Glomerular endothelial cell (primary cell): Measurements from ENCODE around the gene ECHS1. TPM values are rescaled to one million over a fixed set of nuclear protein-coding genes. Genes with fewer than 3 reads are reported as not detected.
A peak's percentile ranks its signal among the peaks of the same experiment; 100 is the strongest.

Source experiments
- DNase-seq: peaks from one replicate; pipeline ENCODE4 v3.0.0-alpha.2; 2011; ENCODE audit warnings: low read depth, low spot score; ENCODE audit errors: extremely low read depth
- total RNA-seq: library from RNA; depleted of rRNA; stranded (reverse); fragments of >200 nt; gene quantifications from 2 replicates; pipeline ENCODE4 v1.2.3, GENCODE V29; 2015

The ECHS1 gene
- total RNA-seq, 1 donor from 2014 or later, result 105 TPM

DNA sequence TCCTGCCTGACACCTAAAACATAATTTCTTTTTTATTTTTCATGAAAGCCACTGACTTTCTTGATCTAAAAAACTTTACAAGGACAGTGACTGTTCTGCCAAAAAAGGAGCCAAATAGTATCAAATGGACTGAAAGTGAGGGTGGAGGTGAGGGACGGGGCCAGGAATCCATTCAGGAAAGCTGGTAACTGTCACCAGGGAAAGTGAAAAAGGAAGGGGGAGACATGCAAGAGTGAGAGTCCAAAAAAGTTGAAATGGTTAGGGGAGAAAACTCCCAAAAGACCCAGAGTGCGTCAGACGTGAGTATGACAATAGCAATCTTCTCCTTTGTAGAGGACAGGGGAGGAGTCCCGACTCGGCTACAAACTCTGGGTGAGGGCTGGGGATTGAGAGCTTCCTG lies 28.9 kb downstream of the ECHS1 start:
- no peak for DNase-seq

DNA sequence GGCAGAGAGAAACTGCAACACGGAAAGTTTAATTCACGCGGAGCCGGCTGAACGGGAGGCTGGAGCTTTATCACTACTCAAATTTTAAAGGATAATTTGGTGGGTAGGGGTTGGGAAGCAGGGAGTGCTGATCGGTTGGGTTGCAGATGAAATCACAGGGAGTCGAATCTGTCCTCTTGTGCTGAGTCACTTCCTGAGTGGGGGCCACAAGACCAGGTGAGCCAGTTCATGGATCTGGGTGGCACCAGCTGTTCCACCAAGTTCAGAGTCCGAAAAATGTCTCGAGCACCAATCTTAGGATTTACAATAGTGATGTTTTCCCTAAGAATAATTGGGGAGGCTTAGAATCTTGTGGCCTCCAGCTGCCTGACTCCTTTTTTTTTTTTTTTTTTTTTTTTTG lies 29.6 kb downstream of the ECHS1 start:
- DNase-seq, result no peak

DNA sequence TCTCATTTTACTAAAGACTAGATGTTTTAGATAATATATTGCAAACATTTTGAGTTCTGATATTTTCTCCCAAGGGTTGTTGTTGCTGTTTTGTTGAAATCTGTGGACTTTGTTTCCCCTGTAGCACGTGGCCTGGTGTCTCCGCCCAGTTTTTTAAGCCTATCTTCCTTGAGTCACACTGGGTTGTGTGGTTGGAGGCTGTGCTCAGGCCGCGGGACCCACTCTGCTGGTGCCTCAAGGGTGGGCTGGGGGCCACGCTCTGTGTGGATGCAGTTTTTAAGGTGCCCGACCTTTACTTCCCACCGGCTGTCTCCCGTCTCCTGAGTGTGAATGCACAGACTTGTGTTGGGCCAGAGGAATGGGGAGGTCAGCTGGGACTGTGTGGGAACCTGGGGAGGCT lies 30.2 kb downstream of the ECHS1 start:
- no peak for DNase-seq

DNA sequence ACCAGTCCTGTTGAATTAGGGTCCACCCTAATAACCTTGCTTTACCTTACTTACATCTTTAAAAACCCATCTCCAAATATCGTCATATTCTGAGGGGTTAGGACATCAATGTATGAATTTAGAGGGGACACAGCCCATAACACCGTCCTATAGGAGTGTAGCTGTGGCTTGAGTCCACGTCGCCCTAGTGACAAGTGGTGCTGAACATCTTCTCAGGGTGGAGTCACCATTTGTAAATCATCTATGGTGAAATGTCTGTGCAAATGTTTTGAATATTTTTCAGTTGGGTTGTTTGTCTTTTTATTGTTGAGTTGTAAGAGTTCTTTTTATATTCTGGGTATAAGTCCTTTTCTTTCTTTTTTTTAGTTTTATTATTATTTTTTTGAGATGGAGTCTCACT lies 31.2 kb downstream of the ECHS1 start:
- DNase-seq, result no peak

DNA sequence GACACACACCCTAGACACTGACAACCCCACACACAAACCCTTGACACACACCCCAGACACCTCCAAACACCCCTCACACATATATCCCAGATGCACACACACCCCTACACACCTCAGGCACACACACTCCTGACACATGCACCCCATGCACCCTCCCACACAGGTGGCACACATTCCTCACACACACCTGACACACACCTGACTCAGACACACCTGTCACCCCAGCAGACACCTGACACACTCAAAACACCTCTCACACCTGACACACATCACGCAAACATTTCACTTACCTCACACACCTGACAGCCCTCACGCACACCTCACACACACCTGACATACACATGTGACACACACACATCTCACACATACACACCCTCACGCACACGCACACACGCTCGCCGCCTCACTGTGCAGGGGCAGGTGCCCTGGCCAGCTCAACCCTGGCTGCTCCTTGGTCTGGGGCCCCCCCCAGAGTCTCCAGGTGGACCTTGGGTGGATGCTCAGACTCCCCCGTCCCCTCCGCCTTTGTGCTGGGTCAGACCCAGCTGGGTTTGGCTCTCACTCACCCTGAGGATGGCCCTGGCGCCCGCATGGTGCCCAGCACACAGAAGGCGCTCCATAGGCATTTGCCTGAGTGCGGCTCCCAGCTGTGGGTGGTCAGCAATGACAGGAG lies 33.3 kb downstream of the ECHS1 start:
- no peak for DNase-seq

DNA sequence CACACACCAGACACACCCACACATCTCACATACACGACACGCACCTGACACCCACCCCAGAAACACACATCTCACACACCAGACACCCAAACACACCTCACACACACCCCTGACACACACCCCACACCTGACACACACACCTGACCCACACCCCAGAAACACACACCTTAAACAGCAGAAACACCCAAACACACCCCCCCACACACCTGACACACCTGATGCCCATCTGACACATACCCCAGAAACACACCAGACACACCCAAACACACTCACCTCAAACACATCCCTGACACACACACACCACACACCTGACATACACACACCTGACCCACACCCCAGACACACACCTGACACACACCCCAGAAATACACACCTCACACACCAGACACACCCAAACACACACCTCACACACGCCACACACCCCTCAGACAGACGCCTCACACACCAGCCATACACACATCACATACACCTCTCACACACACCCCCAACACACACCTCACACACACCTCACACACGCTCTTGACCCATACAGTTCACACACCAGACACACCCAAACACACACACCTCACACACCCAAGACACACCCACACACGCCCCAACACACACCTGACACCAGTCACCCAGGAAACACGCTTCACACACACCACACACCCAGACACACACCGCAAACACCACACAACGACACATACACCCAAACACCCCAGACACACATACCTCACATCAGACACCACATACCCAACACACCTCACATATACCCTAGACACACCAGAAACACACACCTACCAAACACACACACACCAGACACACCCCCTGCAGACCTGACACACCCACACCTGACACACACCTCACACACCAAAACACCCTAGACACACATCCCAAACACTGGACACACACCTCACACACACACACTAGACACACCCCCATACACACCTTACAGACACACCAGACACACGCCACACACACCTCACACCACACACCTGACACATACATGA lies 34.8 kb downstream of the ECHS1 start:
- DNase-seq, result no peak

DNA sequence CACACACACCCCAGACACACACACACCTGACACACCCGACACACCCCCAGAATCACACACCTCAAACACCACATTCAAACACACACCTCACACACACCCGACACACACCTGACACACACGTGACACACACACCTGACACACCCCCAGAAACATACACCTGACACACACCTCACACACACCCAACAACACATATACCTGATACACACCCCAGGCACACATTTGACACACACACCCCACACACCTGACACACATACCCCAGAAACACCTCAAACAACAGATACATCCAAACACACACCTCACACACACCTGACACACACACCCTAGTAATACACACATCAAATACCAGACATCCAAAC lies 35.8 kb downstream of the ECHS1 start:
- DNase-seq, result no peak

DNA sequence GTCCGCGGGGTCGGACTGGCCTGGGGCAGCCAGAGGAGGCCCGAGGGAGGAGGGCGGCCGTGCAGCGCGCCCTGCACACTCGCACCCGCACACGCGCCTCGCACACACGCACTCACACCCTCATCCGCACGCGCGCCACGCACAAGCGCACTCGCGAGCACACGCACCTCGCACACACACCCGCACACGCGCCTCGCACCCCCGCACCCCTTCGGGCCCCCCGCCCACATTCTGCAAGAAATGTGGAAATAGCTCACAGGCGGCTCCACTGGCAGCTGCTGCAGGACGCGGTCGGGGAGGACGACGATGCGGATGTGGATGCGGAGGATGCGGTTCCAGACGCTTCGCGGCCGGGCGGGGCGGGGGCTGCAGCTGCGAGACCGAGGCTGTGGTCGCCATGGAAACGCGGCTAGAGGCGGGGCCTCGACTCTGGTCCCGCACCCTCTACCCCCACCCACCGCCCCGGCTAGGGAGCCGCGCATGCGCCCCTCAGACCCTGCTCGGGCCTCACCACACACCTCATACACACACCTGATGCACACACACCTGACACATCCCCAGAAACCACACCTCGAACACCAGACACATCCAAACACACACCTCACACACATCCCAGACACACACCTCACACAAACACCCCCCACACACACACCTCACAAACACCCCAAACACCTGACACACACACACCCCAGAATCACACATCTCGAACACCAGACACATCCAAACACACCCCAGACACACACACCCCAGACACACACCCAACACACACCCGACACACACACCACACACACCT lies 36.4 kb downstream of the ECHS1 start, which contains the start of gene CALY:
CALY (minus strand) TSS at position 320 of the 793 bp plus-strand sequence. CDS start 7,907 bp downstream, outside the sequence.
- DNase-seq, result no peak

DNA sequence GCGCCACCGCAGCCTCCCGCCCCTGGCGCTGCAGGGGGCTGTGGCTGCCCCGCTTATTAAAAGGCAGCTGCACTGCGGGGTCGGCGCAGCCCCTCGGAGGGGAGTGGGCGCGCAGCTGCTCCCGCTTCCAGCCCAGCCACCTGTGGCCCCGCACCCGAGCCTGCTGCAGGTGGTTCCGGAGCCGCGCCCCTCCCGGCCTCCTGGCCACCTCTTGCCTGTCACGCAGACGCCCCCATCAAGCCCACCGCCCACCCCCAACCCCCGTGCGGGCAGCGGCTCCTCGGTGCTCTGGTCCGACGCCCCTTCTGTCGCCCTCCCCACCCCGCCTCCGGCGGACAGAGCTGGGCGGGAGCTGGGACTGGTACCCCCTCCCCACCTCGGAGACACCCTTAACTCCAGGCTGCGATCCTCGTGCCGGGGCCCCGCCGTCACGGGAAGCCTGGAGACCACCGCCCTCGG lies 37.0 kb downstream of the ECHS1 start:
- DNase-seq, result no peak

DNA sequence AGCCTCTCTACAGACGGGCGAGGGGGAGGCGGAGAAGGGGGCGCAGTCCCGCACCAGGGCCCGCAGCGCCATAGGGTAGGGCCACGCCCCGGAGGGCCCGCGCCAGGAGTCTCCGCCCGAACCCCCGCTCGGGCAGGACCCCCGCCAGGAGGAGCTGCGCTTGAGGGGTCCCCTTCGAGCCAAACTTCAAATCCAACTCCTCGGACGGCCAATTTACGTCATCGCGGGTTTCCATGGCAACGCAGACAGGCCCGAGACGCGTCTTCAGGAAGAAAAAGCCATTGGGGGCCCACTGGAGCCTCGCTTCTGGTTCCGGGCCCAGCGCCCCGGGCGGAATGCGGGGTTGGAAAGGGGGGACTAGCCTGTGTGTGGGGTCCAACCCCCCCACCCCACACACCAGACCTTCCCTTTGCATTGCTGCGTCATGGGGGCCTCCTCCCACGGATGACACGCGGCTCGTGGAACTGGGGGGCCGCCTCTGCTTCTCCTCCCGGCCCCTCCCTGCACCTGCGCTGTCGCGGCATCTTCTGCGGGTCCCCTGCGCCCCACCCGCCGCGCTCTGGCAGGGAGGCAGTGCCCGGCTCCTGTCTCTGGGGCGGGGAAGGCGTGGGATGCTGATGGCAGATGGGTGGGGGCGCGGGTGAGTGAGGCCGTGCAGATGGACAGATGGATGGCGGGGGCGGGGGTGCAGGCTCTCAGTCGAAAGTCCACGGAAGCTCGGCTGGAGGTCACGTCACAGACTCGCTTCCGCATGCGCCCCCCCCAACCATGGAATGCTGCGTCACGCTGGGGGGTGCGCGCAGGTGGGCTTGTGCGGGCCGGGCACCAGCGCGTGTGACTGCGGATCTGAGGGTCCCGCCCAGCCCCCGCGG lies 37.7 kb downstream of the ECHS1 start:
- no peak for DNase-seq

DNA sequence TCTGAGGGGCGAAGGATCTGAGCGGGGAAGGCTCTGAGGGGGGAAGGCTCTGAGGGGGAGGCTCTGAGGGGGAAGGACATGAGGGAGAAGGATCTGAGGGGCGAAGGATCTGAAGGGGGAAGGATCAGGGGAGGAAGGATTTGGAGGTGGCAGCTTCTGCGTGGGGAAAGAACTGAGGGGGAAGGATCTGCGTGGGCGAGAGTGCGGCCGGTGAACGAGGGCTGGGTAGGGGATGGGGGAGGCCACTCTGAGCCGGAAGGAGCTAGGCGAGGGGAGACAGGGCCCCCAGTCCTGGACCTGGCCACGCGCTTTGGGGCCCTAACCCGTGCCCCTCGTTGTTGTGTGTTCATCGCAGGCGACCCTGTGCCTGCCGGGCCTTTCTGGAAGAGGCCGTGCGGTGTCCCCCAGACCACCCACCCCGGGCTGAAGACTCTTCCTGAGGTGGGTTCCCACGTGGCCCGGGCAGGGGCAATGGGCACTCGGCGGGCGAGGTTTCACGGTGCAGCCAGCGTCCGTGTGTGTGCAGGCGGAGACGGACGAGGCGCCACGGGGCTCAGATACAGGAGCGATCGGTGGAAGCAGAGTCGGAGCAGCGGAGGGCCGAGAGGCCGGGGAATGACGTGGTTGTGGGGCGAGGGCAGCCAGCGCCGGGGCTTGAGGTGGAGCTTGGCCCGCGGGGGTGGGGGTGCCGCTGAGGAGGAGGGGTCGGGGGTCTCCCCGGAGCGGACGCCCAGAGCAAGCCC lies 38.5 kb downstream of the ECHS1 start:
- DNase-seq, result no peak

DNA sequence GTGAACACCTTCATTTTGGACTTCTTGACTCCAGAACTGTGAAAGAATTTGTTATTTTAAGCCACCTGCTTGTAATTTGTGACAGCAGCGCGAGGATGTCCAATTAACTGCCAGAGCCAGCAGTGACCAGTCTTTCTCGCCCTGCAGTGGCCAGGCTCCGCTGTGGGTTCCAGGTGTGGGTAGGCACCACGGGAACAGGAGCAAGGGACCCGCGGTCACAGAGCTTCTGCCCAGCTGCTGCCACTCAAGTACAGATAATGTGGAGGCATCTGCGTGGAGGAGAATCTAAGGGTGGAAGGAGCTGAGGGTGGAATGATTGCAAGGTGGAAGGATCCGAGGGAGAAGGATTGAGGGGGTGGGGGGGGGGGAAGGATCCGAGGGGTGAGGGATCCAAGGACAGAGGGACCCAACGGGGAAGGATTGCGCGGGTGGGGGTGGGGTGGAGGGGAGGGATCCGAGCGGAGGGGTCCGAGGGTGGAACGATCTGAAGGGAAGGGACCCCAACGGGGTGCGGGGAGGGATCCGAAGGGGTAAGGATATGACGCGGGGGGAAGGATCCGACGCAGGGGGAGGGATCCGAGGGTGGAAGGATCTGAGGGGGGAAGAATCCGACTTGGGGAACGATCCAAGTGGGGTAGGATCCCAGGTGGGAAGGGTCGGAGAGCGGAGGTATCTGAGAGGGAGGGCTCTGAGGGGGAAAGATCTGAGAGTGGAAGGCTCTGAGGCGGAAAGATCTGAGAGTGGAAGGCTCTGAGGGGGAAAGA lies 40.0 kb downstream of the ECHS1 start:
- DNase-seq, result no peak

DNA sequence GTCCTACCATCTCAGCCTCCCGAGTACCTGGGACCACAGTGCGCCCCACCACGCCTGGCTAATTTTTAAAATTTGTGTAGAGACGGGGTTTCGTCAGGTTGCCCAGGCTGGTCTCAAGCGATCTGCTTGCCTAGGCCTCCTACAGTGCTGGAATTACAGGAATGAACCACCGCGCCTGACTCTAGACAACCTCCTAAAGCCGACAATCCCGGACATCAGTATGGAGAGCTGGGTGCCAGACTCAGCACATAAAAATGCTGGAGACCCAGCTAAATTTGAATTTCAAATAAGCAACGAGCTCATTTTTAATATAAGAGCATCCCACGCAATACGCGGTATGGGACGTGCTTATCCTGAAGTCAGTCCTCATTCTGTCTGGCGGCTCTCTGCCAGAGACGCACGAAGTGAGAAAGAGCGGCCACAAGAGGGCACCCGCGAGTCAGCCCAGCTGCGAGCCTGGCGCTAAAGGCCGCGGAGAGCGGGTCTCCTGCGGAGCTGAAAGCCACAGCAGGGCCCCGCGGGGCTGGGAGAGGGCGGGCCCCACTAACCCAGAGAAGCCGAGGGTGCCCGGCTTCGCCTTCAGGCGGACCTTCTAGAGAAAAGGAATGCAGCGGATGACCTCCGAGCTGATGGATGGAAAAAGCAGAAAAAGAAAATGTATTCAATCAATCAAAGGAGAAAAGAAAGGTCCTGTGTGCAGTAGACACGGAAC lies 43.5 kb downstream of the ECHS1 start:
- DNase-seq, result peak; percentile 45

DNA sequence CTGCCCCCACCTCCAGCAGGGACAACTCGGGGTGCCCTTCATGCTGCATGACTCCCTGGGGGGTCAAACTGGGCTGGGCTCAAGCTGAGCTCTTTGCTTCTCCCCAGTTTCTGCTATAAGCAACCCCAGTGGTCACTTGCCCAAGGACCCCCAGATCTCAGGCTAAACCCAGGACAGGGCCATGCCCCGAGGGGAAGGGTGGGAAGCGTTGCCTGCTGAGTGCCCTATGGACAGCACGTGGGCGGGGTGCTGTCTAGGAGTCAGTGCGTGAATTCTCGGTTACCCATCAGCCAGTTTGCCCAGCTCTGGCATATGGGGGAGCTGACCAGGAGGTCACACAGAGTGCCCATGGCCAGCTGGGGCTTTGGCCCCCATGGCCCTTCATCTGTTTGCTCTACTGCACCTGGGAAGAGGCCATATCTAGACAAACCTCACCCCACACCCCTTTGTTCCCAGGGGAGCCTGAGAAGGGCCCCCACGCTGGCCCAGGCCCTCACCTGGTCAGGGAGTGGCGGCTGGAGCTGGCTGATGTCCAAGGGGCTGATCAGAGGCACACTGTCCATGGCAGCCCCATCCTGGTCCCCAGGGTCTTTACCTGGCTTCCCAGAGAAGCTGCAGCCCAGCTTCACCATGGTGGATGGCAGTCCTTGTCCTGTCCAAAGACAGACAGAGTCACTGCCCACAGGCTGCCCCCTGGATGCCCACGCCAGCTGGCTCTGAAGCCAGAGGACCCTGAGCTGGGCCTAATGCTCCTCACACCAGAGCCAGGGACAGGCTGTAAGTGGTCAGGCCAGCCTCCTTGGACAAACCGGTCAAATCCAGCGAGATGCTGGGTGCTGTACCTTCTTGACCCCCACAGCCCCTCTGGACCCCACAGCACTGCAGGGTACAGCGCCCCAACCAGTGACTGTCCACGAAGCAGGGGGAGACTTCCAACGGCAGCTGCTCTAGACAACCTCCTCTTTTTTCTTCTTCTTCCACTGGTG lies 44.5 kb downstream of the ECHS1 start:
- DNase-seq, result no peak

DNA sequence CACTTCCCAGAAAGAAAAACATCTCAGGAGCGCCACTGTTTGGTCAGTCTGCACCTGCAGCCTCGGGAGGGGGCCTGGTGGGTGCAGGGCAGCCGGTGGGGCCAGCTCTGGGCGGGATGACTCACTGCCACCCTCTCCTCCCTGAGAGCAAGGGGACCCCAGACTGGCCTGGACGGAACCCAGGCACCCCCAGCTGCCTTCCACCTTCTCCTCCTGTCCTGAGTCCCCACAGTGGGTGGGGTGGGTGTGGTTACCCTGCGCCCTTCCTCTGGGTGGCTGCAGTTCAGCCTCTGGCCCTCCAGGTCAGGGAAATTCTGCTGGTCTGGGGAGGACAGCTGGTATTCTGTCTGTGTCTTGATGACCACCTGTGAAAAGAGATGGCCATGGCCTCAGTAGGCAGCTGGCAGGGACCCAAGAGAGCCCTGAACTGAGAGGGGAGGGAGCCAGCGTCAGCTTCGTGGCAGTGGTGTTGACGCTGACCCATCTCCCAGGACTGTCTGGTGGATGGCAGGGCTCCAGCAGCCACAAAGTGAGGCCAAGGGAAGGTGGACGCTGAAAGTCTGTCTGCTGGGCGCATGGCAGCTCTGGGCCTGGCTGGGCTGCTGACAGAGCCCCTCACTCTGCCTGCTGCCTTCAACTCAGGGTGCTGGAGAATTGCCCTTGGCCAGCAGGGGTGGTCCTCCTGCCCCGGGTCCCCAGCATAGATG lies 45.4 kb downstream of the ECHS1 start:
- DNase-seq, result no peak
